ENCODE results near the gene DCBLD1. TPM values are rescaled to one million over a fixed set of nuclear protein-coding genes. Genes with fewer than 3 reads are reported as not detected.
A peak's percentile ranks its signal among the peaks of the same experiment; 100 is the strongest.

The DCBLD1 gene
- total and polyA plus RNA-seq, 2 experiments from 2014 or later, result 25.1 to 38.4 TPM

GRCh38 chr6:117508450-117508971, 26.0 kb downstream of the DCBLD1 start:
- no peak overlapping the region for H3K9ac ChIP-seq
- TF ChIP-seq EZH2phosphoT487 (IDR thresholded peaks at IDR 0.05; ENCODE audit: insufficient read depth, low read depth) (no peak), EZH2 (IDR thresholded peaks at IDR 0.05; ENCODE audit: insufficient read depth, poor library complexity, severe bottlenecking) (no peak)
- H3K27ac ChIP-seq, result no peak overlapping the region
- H3K9me2 ChIP-seq (ENCODE audit: insufficient read depth), result no peaks in the 10 kb centered on the region
- H3K36me3 ChIP-seq (ENCODE audit: low read depth), result no peaks in the 10 kb centered on the region; the same call in 1 of the 2 replicates
- 97 to 100% methylated on average over 4 of the region's 4 CpGs for WGBS, 2 experiments (ENCODE audit: low coverage in 1 of 2, low lambda C conversion rate in 2 of 2, missing lambda C conversion rate in 2 of 2)
- no peaks in the 10 kb centered on the region for H4K20me1 ChIP-seq (ENCODE audit: insufficient read depth)
- H2AFZ ChIP-seq, result no peak overlapping the region
- H3F3A ChIP-seq (ENCODE audit: insufficient read depth), result peaks cover 11% of the 10 kb centered on the region; the same call in 1 of the 2 replicates
- peaks cover 15% of the 10 kb centered on the region for H3K4me1 ChIP-seq (ENCODE audit: insufficient read depth)
- H3K9me3 ChIP-seq (ENCODE audit: low read depth), result no peaks in the 10 kb centered on the region
- peaks cover 76% of the 10 kb centered on the region for H3K79me2 ChIP-seq (ENCODE audit: insufficient read depth)
- no peak overlapping the region for H3K4me3 ChIP-seq
- in situ Hi-C loops (cut with MboI), result no loop called here
- no peak for DNase-seq
- no peaks in the 10 kb centered on the region for H3K27me3 ChIP-seq (replicated peaks; ENCODE audit: insufficient read depth)
- H3K4me2 ChIP-seq (ENCODE audit: unreplicated experiment), result no peak overlapping the region

GRCh38 chr6:117509021-117509420, 26.5 kb downstream of the DCBLD1 start:
- Histone ChIP-seq H3K9ac (no peak overlapping the region), H3F3A (ENCODE audit: insufficient read depth) (peaks cover 8% of the 10 kb centered on the region; the same call in 1 of the 2 replicates), H3K27ac (no peak overlapping the region), H3K4me2 (ENCODE audit: unreplicated experiment) (no peak overlapping the region), H2AFZ (no peak overlapping the region), H3K36me3 (ENCODE audit: low read depth) (no peaks in the 10 kb centered on the region; the same call in 1 of the 2 replicates), H3K4me1 (ENCODE audit: insufficient read depth) (peaks cover 14% of the 10 kb centered on the region; the same call in 1 of the 2 replicates), H3K9me3 (ENCODE audit: low read depth) (no peaks in the 10 kb centered on the region), H3K79me2 (ENCODE audit: insufficient read depth) (peaks cover 74% of the 10 kb centered on the region), H4K20me1 (ENCODE audit: insufficient read depth) (no peaks in the 10 kb centered on the region), H3K4me3 (no peak overlapping the region), H3K27me3 (replicated peaks; ENCODE audit: insufficient read depth) (no peaks in the 10 kb centered on the region), H3K9me2 (ENCODE audit: insufficient read depth) (no peaks in the 10 kb centered on the region)
- DNase-seq, result no peak
- 96 to 97% methylated on average over 7 of the region's 7 CpGs for WGBS, 2 experiments (ENCODE audit: low coverage in 1 of 2, low lambda C conversion rate in 2 of 2, missing lambda C conversion rate in 2 of 2)
- TF ChIP-seq EZH2 (IDR thresholded peaks at IDR 0.05; ENCODE audit: insufficient read depth, poor library complexity, severe bottlenecking), result no peak
- no peak for TF ChIP-seq EZH2phosphoT487 (IDR thresholded peaks at IDR 0.05; ENCODE audit: insufficient read depth, low read depth)
- in situ Hi-C loops (cut with MboI), result no loop called here

GRCh38 chr6:117512056-117512828, 29.8 kb downstream of the DCBLD1 start:
- peaks cover 84% of the 10 kb centered on the region for H3K79me2 ChIP-seq (ENCODE audit: insufficient read depth)
- no peak for TF ChIP-seq EZH2phosphoT487 (IDR thresholded peaks at IDR 0.05; ENCODE audit: insufficient read depth, low read depth)
- TF ChIP-seq EZH2 (IDR thresholded peaks at IDR 0.05; ENCODE audit: insufficient read depth, poor library complexity, severe bottlenecking), result no peak

GRCh38 chr6:117512987-117513573, 30.6 kb downstream of the DCBLD1 start:
- H3F3A ChIP-seq (ENCODE audit: insufficient read depth), result peaks cover 4% of the 10 kb centered on the region; the same call in 1 of the 2 replicates
- in situ Hi-C loops (cut with MboI), result no loop called here
- no peak overlapping the region for H2AFZ ChIP-seq
- no peaks in the 10 kb centered on the region for H3K9me2 ChIP-seq (ENCODE audit: insufficient read depth)
- no peaks in the 10 kb centered on the region; the same call in 1 of the 2 replicates for H3K36me3 ChIP-seq (ENCODE audit: low read depth)
- H4K20me1 ChIP-seq (ENCODE audit: insufficient read depth), result no peaks in the 10 kb centered on the region
- no peaks in the 10 kb centered on the region for H3K9me3 ChIP-seq (ENCODE audit: low read depth)
- no peak overlapping the region for H3K9ac ChIP-seq
- H3K4me1 ChIP-seq (ENCODE audit: insufficient read depth), result peaks cover 5% of the 10 kb centered on the region; the same call in 1 of the 2 replicates
- 48 to 50% methylated on average over 2 of the region's 2 CpGs for WGBS, 2 experiments (ENCODE audit: low coverage in 1 of 2, low lambda C conversion rate in 2 of 2, missing lambda C conversion rate in 2 of 2)
- H3K27ac ChIP-seq, result no peak overlapping the region
- peaks cover 79% of the 10 kb centered on the region for H3K79me2 ChIP-seq (ENCODE audit: insufficient read depth)
- H3K27me3 ChIP-seq (replicated peaks; ENCODE audit: insufficient read depth), result no peaks in the 10 kb centered on the region
- H3K4me3 ChIP-seq, result no peak overlapping the region
- TF ChIP-seq EZH2 (IDR thresholded peaks at IDR 0.05; ENCODE audit: insufficient read depth, poor library complexity, severe bottlenecking), result no peak
- TF ChIP-seq EZH2phosphoT487 (IDR thresholded peaks at IDR 0.05; ENCODE audit: insufficient read depth, low read depth), result no peak
- no peak for DNase-seq
- no peak overlapping the region for H3K4me2 ChIP-seq (ENCODE audit: unreplicated experiment)

More at GRCh38 chr6:117512056-117512828, 29.8 kb downstream of the DCBLD1 start:
- no peaks in the 10 kb centered on the region for H4K20me1 ChIP-seq (ENCODE audit: insufficient read depth)
- no peak overlapping the region for H3K9ac ChIP-seq
- peaks cover 5% of the 10 kb centered on the region; the same call in 1 of the 2 replicates for H3K4me1 ChIP-seq (ENCODE audit: insufficient read depth)
- H2AFZ ChIP-seq, result no peak overlapping the region
- peak; percentile 37 for DNase-seq
- peaks cover 4% of the 10 kb centered on the region; the same call in 1 of the 2 replicates for H3F3A ChIP-seq (ENCODE audit: insufficient read depth)
- H3K9me2 ChIP-seq (ENCODE audit: insufficient read depth), result no peaks in the 10 kb centered on the region
- in situ Hi-C loops (cut with MboI), result no loop called here
- 91 to 94% methylated on average over 7 of the region's 7 CpGs for WGBS, 2 experiments (ENCODE audit: low coverage in 1 of 2, low lambda C conversion rate in 2 of 2, missing lambda C conversion rate in 2 of 2)
- no peaks in the 10 kb centered on the region for H3K27me3 ChIP-seq (replicated peaks; ENCODE audit: insufficient read depth)
- H3K9me3 ChIP-seq (ENCODE audit: low read depth), result no peaks in the 10 kb centered on the region
- H3K4me2 ChIP-seq (ENCODE audit: unreplicated experiment), result no peak overlapping the region
- no peak overlapping the region for H3K27ac ChIP-seq
- no peaks in the 10 kb centered on the region; the same call in 1 of the 2 replicates for H3K36me3 ChIP-seq (ENCODE audit: low read depth)
- no peak overlapping the region for H3K4me3 ChIP-seq

Data from GM23248 (cell line).